ENCODE results near the gene WWC2.

The WWC2 gene
- long read RNA-seq, donor 1, full-length matches to known transcripts = 2 of 2 reads
- long read RNA-seq, donor 1, partial matches to known transcripts = 0 of 2 reads
- long read RNA-seq, donor 1, other reads (novel, unspliced or antisense) = 0 of 2 reads
- long read RNA-seq, donor 2, full-length matches to known transcripts = 4 of 4 reads
- long read RNA-seq, donor 2, partial matches to known transcripts = 0 of 4 reads
- long read RNA-seq, donor 2, other reads (novel, unspliced or antisense) = 0 of 4 reads
- long read RNA-seq, donor 3, partial matches to known transcripts = 0 of 2 reads
- long read RNA-seq, donor 3, other reads (novel, unspliced or antisense) = 0 of 2 reads
- long read RNA-seq, donor 4, full-length matches to known transcripts = 4 of 4 reads
- long read RNA-seq, donor 4, partial matches to known transcripts = 0 of 4 reads
- long read RNA-seq, donor 4, other reads (novel, unspliced or antisense) = 0 of 4 reads
- long read RNA-seq, donor 5, full-length matches to known transcripts = 7 of 7 reads
- long read RNA-seq, donor 5, partial matches to known transcripts = 0 of 7 reads
- long read RNA-seq, donor 5, other reads (novel, unspliced or antisense) = 0 of 7 reads
- long read RNA-seq, donor 6, full-length matches to known transcripts = 4 of 12 reads
- long read RNA-seq, donor 6, partial matches to known transcripts = 8 of 12 reads
- long read RNA-seq, donor 6, other reads (novel, unspliced or antisense) = 0 of 12 reads
- long read RNA-seq, donor 7, full-length matches to known transcripts = 7 of 14 reads
- long read RNA-seq, donor 7, partial matches to known transcripts = 7 of 14 reads
- long read RNA-seq, donor 7, other reads (novel, unspliced or antisense) = 0 of 14 reads
- long read RNA-seq, donor 8, full-length matches to known transcripts = 4 of 4 reads
- long read RNA-seq, donor 8, partial matches to known transcripts = 0 of 4 reads
- long read RNA-seq, donor 8, other reads (novel, unspliced or antisense) = 0 of 4 reads

- DNase-seq = peak; percentile 98
These were observed at the start of gene WWC2 for GRCh38 chr4:183098723-183099536. Gene WWC2, plus strand, starts transcription at chr4:183099257. Its CDS starts 235 bp downstream, at chr4:183099492.

- DNase-seq = no peak
These were observed 45.4 kb upstream of the WWC2 start for GRCh38 chr4:183053681-183054080.

- no peak for DNase-seq
These were observed 41.8 kb upstream of the WWC2 start for GRCh38 chr4:183057255-183057654.

GRCh38 chr4:183059797-183060196 lies 39.3 kb upstream of the WWC2 start:
- DNase-seq = no peak

- DNase-seq = no peak
These were observed 30.6 kb upstream of the WWC2 start for GRCh38 chr4:183068502-183068901.

GRCh38 chr4:183071222-183071621 lies 27.8 kb upstream of the WWC2 start:
- DNase-seq = no peak

- DNase-seq = no peak
These were observed 26.9 kb upstream of the WWC2 start for GRCh38 chr4:183072176-183072575.

GRCh38 chr4:183073838-183074145 lies 25.3 kb upstream of the WWC2 start:
- no peak for DNase-seq

GRCh38 chr4:183074288-183074990 lies 24.6 kb upstream of the WWC2 start:
- DNase-seq = no peak

GRCh38 chr4:183078634-183079033 lies 20.4 kb upstream of the WWC2 start:
- no peak for DNase-seq

- DNase-seq = no peak
These were observed 18.5 kb upstream of the WWC2 start for GRCh38 chr4:183080372-183081115.

GRCh38 chr4:183081116-183081469 lies 18.0 kb upstream of the WWC2 start:
- no peak for DNase-seq

- DNase-seq = no peak
These were observed 17.0 kb upstream of the WWC2 start for GRCh38 chr4:183082053-183082452.

GRCh38 chr4:183094393-183095198 lies 4.5 kb upstream of the WWC2 start:
- no peak for DNase-seq

- no peak for DNase-seq
These were observed 3.9 kb upstream of the WWC2 start for GRCh38 chr4:183095199-183095512.

- DNase-seq = no peak
These were observed 2.6 kb upstream of the WWC2 start for GRCh38 chr4:183096276-183096965.

- no peak for DNase-seq
These were observed 1.6 kb upstream of the WWC2 start for GRCh38 chr4:183097231-183098018.

GRCh38 chr4:183098019-183098722 lies 886 bp upstream of the WWC2 start:
- peak; percentile 87 for DNase-seq

Measured in right kidney (tissue), 9 donors.